GM21825 (cell line): ENCODE data around the gene HSPB1.
"Not testable (repeated sequence)": the region's sequence is repeated elsewhere in the genome, so short reads cannot be mapped to it uniquely, and the experiment has no call there.

Source experiments
- ATAC-seq: cut with Tn5 transposase; IDR thresholded peaks from one replicate; pipeline ENCODE4 v1.9.1; 2021; ENCODE audit warnings: mild to moderate bottlenecking, moderate library complexity; ENCODE audit not compliant: unreplicated experiment

Gene HSPB1

GRCh38 chr7:76281006-76281705 lies 21.3 kb upstream of the HSPB1 start:
- no peak for ATAC-seq

- ATAC-seq = no peak
These were observed 20.6 kb upstream of the HSPB1 start for GRCh38 chr7:76281706-76282343.

- no peak for ATAC-seq
These were observed 19.9 kb upstream of the HSPB1 start for GRCh38 chr7:76282344-76283253.

GRCh38 chr7:76283254-76284159 lies 19.0 kb upstream of the HSPB1 start:
- no peak for ATAC-seq

GRCh38 chr7:76285604-76286374 lies 16.7 kb upstream of the HSPB1 start:
- ATAC-seq = no peak

- no peak for ATAC-seq
These were observed 15.6 kb upstream of the HSPB1 start for GRCh38 chr7:76286842-76287403.

GRCh38 chr7:76290847-76291350 lies 11.6 kb upstream of the HSPB1 start:
- ATAC-seq = not testable (repeated sequence)

GRCh38 chr7:76291351-76292212 lies 10.9 kb upstream of the HSPB1 start:
- ATAC-seq = peak; percentile 72

- no peak for ATAC-seq
These were observed 10.3 kb upstream of the HSPB1 start for GRCh38 chr7:76292213-76292573.

GRCh38 chr7:76292911-76293310 lies 9.6 kb upstream of the HSPB1 start:
- not testable (repeated sequence) for ATAC-seq

- ATAC-seq = no peak
These were observed 9.0 kb upstream of the HSPB1 start for GRCh38 chr7:76293407-76293901.

GRCh38 chr7:76294344-76295024 lies 8.0 kb upstream of the HSPB1 start:
- no peak for ATAC-seq

GRCh38 chr7:76296743-76297740 lies 5.4 kb upstream of the HSPB1 start:
- ATAC-seq = no peak

- ATAC-seq = no peak
These were observed 2.2 kb upstream of the HSPB1 start for GRCh38 chr7:76300166-76300731.

GRCh38 chr7:76301000-76301399 lies 1.5 kb upstream of the HSPB1 start:
- no peak for ATAC-seq
